Retinal pigment epithelial cell (primary cell): Measurements from ENCODE around the gene PCK2.

Experiments
- DNase-seq: peaks from one replicate; pipeline ENCODE4 v3.0.0-alpha.2; 2010; ENCODE audit warnings: low read depth
- H3K4me3 ChIP-seq: 2 replicates; pipeline ENCODE4 v1.5.1; 2011; ENCODE audit warnings: mild to moderate bottlenecking, low read length, control low read depth, moderate library complexity
- TF ChIP-seq, protein P1 (sequence below): conservative IDR thresholded peaks from 2 replicates; pipeline ENCODE4 v1.5.1; 2011; ENCODE audit warnings: low read depth, low read length, control low read depth, inconsistent platforms

The PCK2 gene

DNA sequence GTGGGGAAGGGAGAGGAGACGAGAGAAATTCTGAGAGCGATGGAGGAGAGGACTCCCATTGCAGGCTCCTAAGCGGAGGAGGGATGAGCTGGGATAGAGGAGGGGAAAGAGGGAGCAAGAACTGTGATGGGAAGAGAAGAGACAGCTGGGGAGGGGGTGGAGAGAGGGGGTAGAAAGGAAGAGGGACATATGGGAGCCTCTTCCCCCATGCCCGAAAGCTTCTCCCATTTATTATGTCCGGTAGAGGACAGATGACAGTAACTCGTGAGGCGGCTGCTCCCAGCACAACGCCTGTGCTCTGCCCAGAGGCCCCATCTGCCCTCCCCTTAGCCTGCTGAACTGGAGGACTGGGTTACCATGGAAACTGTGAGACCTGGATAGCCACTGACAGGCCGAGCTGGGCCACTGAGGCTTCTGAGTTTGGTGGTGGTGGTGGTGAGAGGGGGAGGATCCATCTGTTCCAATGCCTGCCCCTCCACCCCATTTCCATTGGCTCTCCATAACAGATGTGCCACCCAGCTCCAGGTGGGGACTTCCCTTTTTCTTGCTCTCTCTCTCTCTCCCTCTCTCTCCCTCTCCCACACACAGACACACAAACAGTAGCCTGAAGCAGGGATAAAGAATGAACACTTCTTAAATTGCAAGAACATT lies 14.5 kb upstream of the PCK2 start:
- no peak for DNase-seq

DNA sequence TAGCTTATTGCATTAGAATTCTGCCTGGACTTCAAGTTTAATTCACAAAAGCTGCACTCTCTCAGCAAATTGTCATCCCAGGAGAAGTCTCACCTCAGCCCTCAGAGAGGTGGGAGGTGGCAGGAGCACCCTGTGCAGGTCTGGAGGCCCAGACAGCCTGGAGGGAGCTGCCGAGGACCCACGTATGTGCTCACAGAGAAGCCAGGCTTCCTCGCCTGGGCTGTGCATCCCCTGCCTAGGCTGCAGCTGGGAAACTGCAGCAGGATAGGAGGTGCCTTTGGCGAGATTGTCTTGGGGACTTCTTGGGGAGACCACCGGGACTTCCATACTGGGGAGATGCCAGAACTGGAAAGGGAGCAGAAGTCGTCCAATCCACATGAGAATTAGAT lies 14.0 kb upstream of the PCK2 start:
- DNase-seq: no peak
- TF ChIP-seq, protein P1, sequence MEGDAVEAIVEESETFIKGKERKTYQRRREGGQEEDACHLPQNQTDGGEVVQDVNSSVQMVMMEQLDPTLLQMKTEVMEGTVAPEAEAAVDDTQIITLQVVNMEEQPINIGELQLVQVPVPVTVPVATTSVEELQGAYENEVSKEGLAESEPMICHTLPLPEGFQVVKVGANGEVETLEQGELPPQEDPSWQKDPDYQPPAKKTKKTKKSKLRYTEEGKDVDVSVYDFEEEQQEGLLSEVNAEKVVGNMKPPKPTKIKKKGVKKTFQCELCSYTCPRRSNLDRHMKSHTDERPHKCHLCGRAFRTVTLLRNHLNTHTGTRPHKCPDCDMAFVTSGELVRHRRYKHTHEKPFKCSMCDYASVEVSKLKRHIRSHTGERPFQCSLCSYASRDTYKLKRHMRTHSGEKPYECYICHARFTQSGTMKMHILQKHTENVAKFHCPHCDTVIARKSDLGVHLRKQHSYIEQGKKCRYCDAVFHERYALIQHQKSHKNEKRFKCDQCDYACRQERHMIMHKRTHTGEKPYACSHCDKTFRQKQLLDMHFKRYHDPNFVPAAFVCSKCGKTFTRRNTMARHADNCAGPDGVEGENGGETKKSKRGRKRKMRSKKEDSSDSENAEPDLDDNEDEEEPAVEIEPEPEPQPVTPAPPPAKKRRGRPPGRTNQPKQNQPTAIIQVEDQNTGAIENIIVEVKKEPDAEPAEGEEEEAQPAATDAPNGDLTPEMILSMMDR: no peak
- H3K4me3 ChIP-seq: no peak overlapping the region

More for the DNA sequence above, 14.5 kb upstream of the PCK2 start:
- TF ChIP-seq, protein P1: no peak
- no peak overlapping the region for H3K4me3 ChIP-seq

DNA sequence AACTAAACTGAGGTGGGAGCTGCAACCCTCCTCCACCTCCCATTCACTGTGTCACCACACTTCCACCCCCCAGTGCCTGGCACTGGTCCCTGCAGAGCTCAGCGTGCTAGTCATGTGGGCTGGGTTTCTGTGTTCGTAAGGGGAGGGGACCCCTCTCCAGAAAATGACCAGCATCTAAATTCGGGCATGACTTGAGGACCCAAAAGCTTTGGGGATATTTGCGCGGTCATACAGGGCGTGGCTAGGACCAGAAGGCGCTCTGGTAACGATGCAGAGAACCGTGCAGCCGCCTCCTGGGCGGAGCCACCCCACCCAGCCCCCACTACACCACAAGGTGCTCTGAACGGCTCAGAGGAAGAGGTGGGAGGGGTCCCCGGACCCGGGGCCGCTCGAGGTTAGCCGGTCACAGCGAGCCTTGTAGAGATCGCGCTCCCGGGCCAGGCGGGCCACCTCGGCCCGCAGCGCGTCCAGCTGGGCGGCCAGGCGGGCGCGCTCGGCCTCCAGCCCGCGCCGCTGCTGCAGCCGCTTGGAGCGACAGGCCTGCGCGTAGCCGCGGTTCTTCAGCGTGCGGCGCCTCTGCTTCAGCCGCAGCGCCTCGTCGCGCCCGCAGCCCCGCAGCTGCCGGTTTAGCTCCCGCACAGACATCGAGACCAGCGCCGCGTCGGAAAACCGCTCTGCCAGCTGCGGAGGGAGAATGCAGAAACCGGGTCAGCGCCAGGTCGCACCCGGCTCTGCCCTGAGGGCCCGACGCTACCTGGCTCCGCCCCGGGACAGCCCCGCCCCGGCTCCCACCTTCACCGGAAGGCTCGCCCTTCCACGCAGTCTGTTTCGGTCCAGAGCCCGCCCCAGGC lies 13.0 kb upstream of the PCK2 start:
- DNase-seq: peak; percentile 25

DNA sequence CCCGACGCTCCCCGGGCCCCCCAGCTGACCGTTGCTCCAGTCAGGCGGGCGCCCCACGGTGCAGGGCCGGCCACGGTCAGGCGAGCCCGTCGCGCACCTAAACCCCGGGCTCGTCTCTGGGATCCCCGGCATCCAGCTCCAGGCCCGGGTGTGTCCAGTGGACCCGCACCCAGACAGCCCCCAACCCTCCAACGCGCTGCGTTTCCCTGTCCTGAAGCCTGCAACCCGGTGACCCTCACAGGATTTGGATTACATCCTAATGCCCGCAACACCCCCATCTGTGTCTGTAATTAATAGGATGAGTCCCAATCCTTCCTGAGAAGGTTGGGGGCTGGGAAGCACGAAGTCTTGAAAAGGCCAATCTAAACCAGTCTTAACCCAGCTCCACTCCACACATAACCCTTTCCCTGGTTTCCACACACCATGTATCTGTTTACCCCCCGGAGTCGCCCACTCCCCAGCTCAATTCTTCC lies 12.3 kb upstream of the PCK2 start:
- TF ChIP-seq, protein P1: no peak
- H3K4me3 ChIP-seq: peak overlapping the region; percentile 63
- no peak for DNase-seq

More for the DNA sequence above, 13.0 kb upstream of the PCK2 start:
- H3K4me3 ChIP-seq: peak overlapping the region; percentile 63
- TF ChIP-seq, protein P1: no peak

DNA sequence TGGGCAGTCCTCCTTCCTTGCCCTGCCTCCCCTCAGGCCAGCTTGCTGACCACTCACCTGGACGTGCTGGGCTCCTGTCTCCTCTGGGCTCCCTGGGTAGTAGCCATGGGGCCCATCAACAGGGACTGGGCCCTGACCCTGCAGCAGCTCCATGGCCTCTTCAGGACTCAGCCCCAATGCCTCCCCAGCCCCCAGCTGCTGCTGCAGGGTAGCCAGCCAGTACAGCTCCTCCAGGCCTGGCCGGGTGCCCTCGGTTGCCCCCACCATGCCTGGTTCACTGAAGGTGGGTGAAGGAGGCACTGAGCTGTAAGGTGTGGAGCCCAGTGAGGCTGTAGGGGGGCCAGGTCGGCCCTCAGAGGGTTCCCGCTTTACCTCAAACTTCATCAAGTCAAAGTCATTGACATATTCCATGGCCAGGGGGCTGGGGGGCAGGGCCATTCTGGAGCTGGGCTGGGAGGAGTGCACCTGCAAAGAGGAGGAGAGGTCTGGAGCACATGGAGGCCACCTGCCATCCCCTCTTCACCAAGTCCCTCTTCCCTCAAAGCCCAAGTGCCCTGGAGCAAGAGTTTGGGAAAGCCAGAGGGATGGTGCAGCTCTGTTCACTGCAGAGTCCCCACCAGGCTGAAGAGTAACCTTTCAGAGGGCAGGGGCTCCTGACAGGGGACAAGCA lies 11.6 kb upstream of the PCK2 start:
- TF ChIP-seq, protein P1: no peak
- no peak overlapping the region for H3K4me3 ChIP-seq

DNA sequence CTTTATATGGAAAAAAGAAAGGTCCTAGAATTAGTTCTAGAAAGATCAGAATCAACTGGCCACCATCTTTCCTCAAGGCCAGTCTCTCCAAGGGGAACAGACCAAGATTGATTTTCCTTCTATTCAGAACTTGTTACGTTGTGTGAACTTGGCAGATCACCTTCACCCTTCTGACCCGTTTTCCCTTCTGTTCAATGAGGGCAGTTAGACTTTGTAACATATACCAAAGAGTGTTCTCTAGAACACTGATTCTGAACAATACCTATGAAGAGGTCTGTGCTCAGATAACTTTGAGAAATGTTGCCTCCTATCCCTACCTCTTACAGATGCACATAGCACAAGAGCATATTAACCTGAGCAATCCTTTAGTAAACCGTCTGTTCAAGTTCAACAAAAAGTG lies 10.6 kb upstream of the PCK2 start:
- TF ChIP-seq, protein P1: no peak
- H3K4me3 ChIP-seq: no peak overlapping the region
- no peak for DNase-seq

More for the DNA sequence above, 11.6 kb upstream of the PCK2 start:
- no peak for DNase-seq
